DND-41 (cell line): ENCODE results near the gene MXI1.

Source experiments
- ATAC-seq: fragments of 200-7000 bp; cut with Tn5 transposase; 3 replicates; pipeline ENCODE4 v1.9.1; 2021; ENCODE audit warnings: low read depth; ENCODE audit not compliant: insufficient read depth
- DNase-seq: peaks from one replicate; pipeline ENCODE4 v3.0.0-alpha.2; 2020
- H2AFZ ChIP-seq: 2 replicates; pipeline ENCODE4 v1.6.0; 2012; ENCODE audit warnings: low read depth, low read length
- H3K27ac ChIP-seq: 2 replicates; pipeline ENCODE4 v1.5.1; 2012; ENCODE audit warnings: low read length, inconsistent platforms
- H3K27me3 ChIP-seq: fragments of 200-600 bp; sonication (generic); 2 replicates; pipeline ENCODE4 v1.6.0; 2012; ENCODE audit warnings: low read length, mild to moderate bottlenecking, inconsistent platforms; ENCODE audit not compliant: insufficient read depth, poor library complexity
- H3K36me3 ChIP-seq: 2 replicates; pipeline ENCODE4 v1.5.1; 2012; ENCODE audit warnings: low read length, inconsistent platforms; ENCODE audit not compliant: insufficient read depth
- H3K4me1 ChIP-seq: 2 replicates; pipeline ENCODE4 v1.5.1; 2012; ENCODE audit warnings: mild to moderate bottlenecking, low read length; ENCODE audit not compliant: insufficient read depth
- H3K4me2 ChIP-seq: 2 replicates; pipeline ENCODE4 v1.6.0; 2012; ENCODE audit warnings: mild to moderate bottlenecking, moderate library complexity, low read length, inconsistent platforms; ENCODE audit not compliant: insufficient read depth
- H3K4me3 ChIP-seq, 2 experiments: fragments of 200-600 bp in 1 of 2; shearing (Covaris generic) in 1 of 2; 2 replicates each; pipeline ENCODE4 v1.5.1; 2012 to 2016; ENCODE audit warnings: inconsistent platforms in 2 of 2, low read length in 2 of 2, mild to moderate bottlenecking in 2 of 2, low read depth in 1 of 2, moderate library complexity in 1 of 2
- H3K79me2 ChIP-seq: 2 replicates; pipeline ENCODE4 v1.6.0; 2012; ENCODE audit warnings: low read length, inconsistent platforms; ENCODE audit not compliant: insufficient read depth
- H3K9ac ChIP-seq: 2 replicates; pipeline ENCODE4 v1.6.0; 2012; ENCODE audit warnings: low read depth, mild to moderate bottlenecking, inconsistent platforms, low read length, moderate library complexity
- H3K9me3 ChIP-seq: 2 replicates; pipeline ENCODE4 v1.5.1; 2012; ENCODE audit warnings: low read length, moderate library complexity, mild to moderate bottlenecking, inconsistent platforms; ENCODE audit not compliant: insufficient read depth, severe bottlenecking
- H4K20me1 ChIP-seq: 2 replicates; pipeline ENCODE4 v1.6.0; 2012; ENCODE audit warnings: low read length; ENCODE audit not compliant: insufficient read depth
- CTCF ChIP-seq: IDR thresholded peaks from 2 replicates; pipeline ENCODE4 v1.5.1; 2012; ENCODE audit warnings: borderline replicate concordance, low read length, moderate library complexity, mild to moderate bottlenecking; ENCODE audit not compliant: poor library complexity, severe bottlenecking; ENCODE audit errors: extremely low read depth
- EZH2 ChIP-seq: IDR thresholded peaks from 3 replicates; pipeline ENCODE4 v1.6.1; 2012; ENCODE audit warnings: borderline replicate concordance, low read depth, mild to moderate bottlenecking, moderate library complexity, low read length, inconsistent platforms; ENCODE audit not compliant: severe bottlenecking

Gene MXI1

GRCh38 chr10:110218632-110219031 is 11.2 kb downstream of the MXI1 start:
- no peak overlapping the region for H3K27ac ChIP-seq

GRCh38 chr10:110219884-110220283 is 12.5 kb downstream of the MXI1 start:
- H3K9me3 ChIP-seq: no peaks in the 10 kb centered on the region
- no peaks in the 10 kb centered on the region for H3K79me2 ChIP-seq
- no peaks in the 10 kb centered on the region for H4K20me1 ChIP-seq
- H3K27me3 ChIP-seq: peaks cover 35% of the 10 kb centered on the region
- ATAC-seq (no peak), DNase-seq (no peak)
- H3K4me2 ChIP-seq: no peak overlapping the region
- H3K4me1 ChIP-seq: peaks cover 19% of the 10 kb centered on the region
- TF ChIP-seq EZH2 (no peak), CTCF (no peak)
- no peak overlapping the region for H3K4me3 ChIP-seq
- H3K36me3 ChIP-seq: no peaks in the 10 kb centered on the region
- H3K9ac ChIP-seq: no peak overlapping the region
- no peak overlapping the region for H3K27ac ChIP-seq
- no peak overlapping the region for H2AFZ ChIP-seq

More at GRCh38 chr10:110218632-110219031, 11.2 kb downstream of the MXI1 start:
- Histone ChIP-seq H3K4me3 (no peak overlapping the region), H3K79me2 (no peaks in the 10 kb centered on the region), H3K4me1 (peaks cover 26% of the 10 kb centered on the region), H3K4me2 (no peak overlapping the region), H4K20me1 (no peaks in the 10 kb centered on the region), H2AFZ (no peak overlapping the region), H3K27me3 (peaks cover 42% of the 10 kb centered on the region), H3K36me3 (no peaks in the 10 kb centered on the region), H3K9ac (no peak overlapping the region), H3K9me3 (no peaks in the 10 kb centered on the region)
- TF ChIP-seq EZH2: no peak
- no peak for TF ChIP-seq CTCF
- no peak for DNase-seq
- 0 out of 3 replicates have a peak, but pooled peaks have one; percentile 30 for ATAC-seq

- peaks cover 24% of the 10 kb centered on the region for H3K4me1 ChIP-seq
- no peak overlapping the region for H3K9ac ChIP-seq
- no peak overlapping the region for H3K27ac ChIP-seq
- no peak for ATAC-seq
- no peak for DNase-seq
- TF ChIP-seq CTCF: no peak
- TF ChIP-seq EZH2: no peak
- H3K9me3 ChIP-seq: no peaks in the 10 kb centered on the region
- no peak overlapping the region for H3K4me3 ChIP-seq
- no peaks in the 10 kb centered on the region for H3K79me2 ChIP-seq
- no peak overlapping the region for H3K4me2 ChIP-seq
- H4K20me1 ChIP-seq: no peaks in the 10 kb centered on the region
- H2AFZ ChIP-seq: no peak overlapping the region
- H3K27me3 ChIP-seq: peaks cover 32% of the 10 kb centered on the region
- H3K36me3 ChIP-seq: no peaks in the 10 kb centered on the region
Observed at GRCh38 chr10:110220398-110220797, 13.0 kb downstream of the MXI1 start.
